ENCODE data around the gene EFHC1.

EFHC1 gene

GRCh38 chr6:52506476-52506875 lies 86.3 kb downstream of the EFHC1 start:
- no peak for DNase-seq (ENCODE audit: insufficient read length, low spot score)
- no peak for FAIRE-seq
- no peak for TF ChIP-seq CTCF (IDR thresholded peaks at IDR 0.05; ENCODE audit: insufficient read depth, missing control alignments)

GRCh38 chr6:52507557-52508260 lies 87.6 kb downstream of the EFHC1 start:
- no peak for TF ChIP-seq CTCF (IDR thresholded peaks at IDR 0.05; ENCODE audit: insufficient read depth, missing control alignments)
- no peak for DNase-seq (ENCODE audit: insufficient read length, low spot score)
- no peak for FAIRE-seq

GRCh38 chr6:52508261-52508739 lies 88.2 kb downstream of the EFHC1 start:
- no peak for FAIRE-seq
- DNase-seq (ENCODE audit: insufficient read length, low spot score): no peak
- TF ChIP-seq CTCF (IDR thresholded peaks at IDR 0.05; ENCODE audit: insufficient read depth, missing control alignments): no peak

GRCh38 chr6:52509281-52510212 lies 89.4 kb downstream of the EFHC1 start:
- DNase-seq (ENCODE audit: insufficient read length, low spot score) (no peak), FAIRE-seq (no peak)

GRCh38 chr6:52510213-52510562 lies 90.0 kb downstream of the EFHC1 start:
- TF ChIP-seq CTCF (IDR thresholded peaks at IDR 0.05; ENCODE audit: insufficient read depth, missing control alignments): no peak
- FAIRE-seq (no peak), DNase-seq (ENCODE audit: insufficient read length, low spot score) (no peak)

More at GRCh38 chr6:52509281-52510212, 89.4 kb downstream of the EFHC1 start:
- TF ChIP-seq CTCF (IDR thresholded peaks at IDR 0.05; ENCODE audit: insufficient read depth, missing control alignments): no peak

GRCh38 chr6:52511163-52511562 lies 91.0 kb downstream of the EFHC1 start:
- no peak for TF ChIP-seq CTCF (IDR thresholded peaks at IDR 0.05; ENCODE audit: insufficient read depth, missing control alignments)
- no peak for DNase-seq (ENCODE audit: insufficient read length, low spot score)
- FAIRE-seq: no peak

All from D721Med (cell line).